Measurements from ENCODE around the gene AFF3.

Gene AFF3

GRCh38 chr2:99811544-99811943, 330.8 kb downstream of the AFF3 start:
- no peak for DNase-seq

GRCh38 chr2:99810225-99810624, 332.2 kb downstream of the AFF3 start:
- no peak for DNase-seq

GRCh38 chr2:99809259-99809900, 333.0 kb downstream of the AFF3 start:
- DNase-seq, result no peak

GRCh38 chr2:99808361-99809200, 333.8 kb downstream of the AFF3 start:
- DNase-seq, result no peak

- DNase-seq, result no peak
Measured at GRCh38 chr2:99806758-99807157, 335.6 kb downstream of the AFF3 start.

GRCh38 chr2:99805930-99806476, 336.4 kb downstream of the AFF3 start:
- DNase-seq, result no peak

GRCh38 chr2:99803846-99804245, 338.5 kb downstream of the AFF3 start:
- DNase-seq, result no peak

GRCh38 chr2:99802734-99803133, 339.7 kb downstream of the AFF3 start:
- no peak for DNase-seq

GRCh38 chr2:99801327-99801901, 341.0 kb downstream of the AFF3 start:
- DNase-seq, result no peak

- DNase-seq, result no peak
Measured at GRCh38 chr2:99797475-99797874, 344.9 kb downstream of the AFF3 start.

- no peak for DNase-seq
Measured at GRCh38 chr2:99794414-99794813, 348.0 kb downstream of the AFF3 start.

GRCh38 chr2:99793022-99793421, 349.4 kb downstream of the AFF3 start:
- no peak for DNase-seq

- no peak for DNase-seq
Measured at GRCh38 chr2:99789849-99790248, 352.5 kb downstream of the AFF3 start.

GRCh38 chr2:99787769-99788382, 354.5 kb downstream of the AFF3 start:
- DNase-seq, result peak in 1 of 2 donors; percentile 22

GRCh38 chr2:99786636-99787390, 355.6 kb downstream of the AFF3 start:
- no peak for DNase-seq

GRCh38 chr2:99784946-99785345, 357.4 kb downstream of the AFF3 start:
- no peak for DNase-seq

- DNase-seq, result no peak
Measured at GRCh38 chr2:99784282-99784681, 358.1 kb downstream of the AFF3 start.

- DNase-seq, result no peak
Measured at GRCh38 chr2:99780276-99780675, 362.1 kb downstream of the AFF3 start.

GRCh38 chr2:99779276-99779675, 363.1 kb downstream of the AFF3 start:
- DNase-seq, result no peak

- no peak for DNase-seq
Measured at GRCh38 chr2:99777656-99778290, 364.6 kb downstream of the AFF3 start.

- no peak for DNase-seq
Measured at GRCh38 chr2:99776906-99777646, 365.3 kb downstream of the AFF3 start.

Measured in CD4-positive, alpha-beta T cell treated with Interleukin-1 beta for 1 hour (primary cell).